GM18498 (cell line): ENCODE data around the gene ZG16.

Experiments
- ATAC-seq: cut with Tn5 transposase; IDR thresholded peaks from one replicate; pipeline ENCODE4 v1.9.1; 2021; ENCODE audit warnings: mild to moderate bottlenecking, moderate library complexity; ENCODE audit not compliant: unreplicated experiment

The ZG16 gene

GRCh38 chr16:29807426-29808218, 29.6 kb downstream of the ZG16 start:
- ATAC-seq: peak; percentile 22

GRCh38 chr16:29808219-29808900, 30.3 kb downstream of the ZG16 start:
- ATAC-seq: no peak

GRCh38 chr16:29809031-29809747, 31.1 kb downstream of the ZG16 start:
- ATAC-seq: no peak

DNA sequence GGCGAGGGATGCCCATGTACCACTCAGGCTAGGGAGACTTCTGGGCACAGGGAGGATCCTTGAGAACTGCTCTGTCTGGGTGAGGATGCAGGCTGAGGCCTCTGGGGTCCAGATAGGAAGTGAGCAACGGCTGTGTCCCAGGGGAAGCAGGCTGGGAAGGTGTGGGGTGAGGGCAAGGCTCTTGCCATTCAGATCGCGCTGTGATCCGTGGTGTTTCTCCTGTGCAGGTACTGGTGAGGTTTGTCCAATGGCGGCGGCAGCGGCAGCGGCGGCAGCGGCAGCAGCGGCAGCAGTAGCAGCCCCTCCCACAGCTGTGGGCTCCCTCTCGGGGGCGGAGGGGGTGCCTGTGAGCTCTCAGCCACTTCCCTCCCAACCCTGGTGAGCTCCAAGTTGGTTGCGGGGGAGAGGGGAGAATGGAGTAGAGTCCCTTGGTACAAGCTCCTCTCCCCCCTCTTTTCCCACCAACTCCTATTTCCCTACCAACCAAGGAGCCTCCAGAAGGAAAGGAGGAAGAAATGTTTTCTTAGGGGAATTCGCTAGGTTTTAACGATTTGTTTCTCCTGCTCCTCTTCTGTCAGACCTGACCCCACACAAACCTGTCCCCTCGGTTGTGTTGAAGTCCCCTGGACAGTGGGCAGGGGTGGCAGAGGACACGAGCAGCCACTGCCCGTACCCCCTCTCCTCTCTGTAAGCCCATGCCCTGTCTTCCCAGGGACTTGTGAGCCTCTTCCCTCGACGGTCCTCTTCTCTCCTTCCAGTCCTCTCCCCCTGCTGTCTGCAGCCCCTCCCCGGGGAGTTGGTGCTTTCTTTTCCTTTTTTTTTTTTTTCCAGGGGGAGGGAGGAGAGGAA, 32.0 kb downstream of the ZG16 start:
- ATAC-seq: no peak

- ATAC-seq: no peak
Measured at GRCh38 chr16:29810699-29811169, 32.7 kb downstream of the ZG16 start.

DNA sequence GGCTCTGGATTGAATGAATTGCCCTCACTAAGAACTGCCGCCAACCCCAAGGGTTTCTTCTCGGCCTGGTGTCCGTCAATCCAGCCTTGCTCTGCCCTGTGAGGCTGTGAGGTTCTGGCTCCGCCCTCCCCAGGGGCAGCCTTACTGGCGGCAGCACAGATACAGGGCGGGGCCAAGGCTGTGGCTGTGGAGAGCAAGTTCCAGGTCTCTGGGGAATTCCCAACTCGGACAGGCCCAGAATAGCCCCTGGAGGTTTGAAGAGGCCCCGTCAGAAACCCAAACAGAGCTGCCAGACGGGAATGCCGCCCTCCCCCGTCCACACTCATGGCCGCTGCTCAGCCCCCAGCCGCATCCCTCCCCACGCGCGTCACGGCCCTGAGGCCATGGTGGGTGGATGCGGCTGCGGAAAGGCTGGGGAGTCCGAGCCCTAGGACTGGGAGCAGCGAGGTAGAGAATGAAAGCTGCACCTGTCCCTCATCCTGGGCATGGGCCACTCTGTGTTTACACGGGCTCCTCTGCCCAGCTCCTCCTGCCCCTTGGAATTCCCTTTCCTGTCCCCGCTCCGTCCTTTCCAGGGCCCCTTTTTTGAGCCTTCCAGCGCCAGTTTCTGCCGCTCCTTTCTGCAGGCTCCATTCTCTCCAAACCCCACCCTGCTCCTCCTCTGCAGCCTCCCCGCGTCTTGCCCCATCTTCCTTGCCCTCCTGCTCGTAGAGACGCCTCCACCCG, 33.3 kb downstream of the ZG16 start:
- peak; percentile 37 for ATAC-seq

DNA sequence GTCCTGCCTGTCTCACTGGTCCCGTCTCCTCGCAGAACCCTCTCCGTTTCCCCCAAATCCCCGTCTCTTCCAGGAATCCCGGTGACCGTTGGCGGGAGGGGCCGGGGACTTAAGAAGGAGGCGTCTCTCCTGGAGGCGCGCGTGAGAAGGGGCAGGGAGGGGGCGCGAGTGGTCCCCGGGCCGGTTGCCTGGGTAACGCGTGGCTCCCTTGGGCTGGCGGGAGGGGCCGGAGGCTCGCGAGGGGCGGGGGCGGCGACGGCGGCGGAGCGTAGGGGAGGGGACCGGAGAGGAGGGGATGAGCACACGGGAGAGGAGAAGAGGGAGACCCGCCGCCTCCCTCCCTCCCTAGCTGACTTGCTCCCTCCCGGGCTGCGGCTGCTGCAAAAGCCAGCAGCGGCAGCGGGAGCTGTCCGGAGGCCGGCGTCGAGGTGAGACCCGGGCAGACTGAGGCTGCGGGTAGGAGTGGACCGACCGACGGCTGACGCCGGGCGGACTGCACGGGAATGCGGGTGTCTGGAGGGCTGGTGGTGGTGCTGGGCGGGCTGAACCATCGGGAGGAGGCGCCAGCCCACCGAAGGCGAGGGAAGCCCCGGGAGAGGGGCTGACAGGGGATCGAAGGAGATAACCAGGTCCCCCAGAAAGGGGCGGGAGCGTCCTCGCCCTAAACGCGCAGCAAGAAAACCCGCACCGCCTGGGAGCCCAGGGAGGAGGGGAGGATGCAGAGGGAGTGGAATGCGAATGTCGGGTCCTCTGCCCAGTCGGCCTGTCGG, 34.0 kb downstream of the ZG16 start, which contains the start of gene PRRT2:
TSS of gene PRRT2 (plus strand) at position 298 of the 770 bp plus-strand sequence. CDS start 862 bp downstream, outside the sequence.
- no peak for ATAC-seq

GRCh38 chr16:29812754-29813643, 34.9 kb downstream of the ZG16 start:
- ATAC-seq: no peak

GRCh38 chr16:29813644-29814562, 35.8 kb downstream of the ZG16 start:
- ATAC-seq: no peak

DNA sequence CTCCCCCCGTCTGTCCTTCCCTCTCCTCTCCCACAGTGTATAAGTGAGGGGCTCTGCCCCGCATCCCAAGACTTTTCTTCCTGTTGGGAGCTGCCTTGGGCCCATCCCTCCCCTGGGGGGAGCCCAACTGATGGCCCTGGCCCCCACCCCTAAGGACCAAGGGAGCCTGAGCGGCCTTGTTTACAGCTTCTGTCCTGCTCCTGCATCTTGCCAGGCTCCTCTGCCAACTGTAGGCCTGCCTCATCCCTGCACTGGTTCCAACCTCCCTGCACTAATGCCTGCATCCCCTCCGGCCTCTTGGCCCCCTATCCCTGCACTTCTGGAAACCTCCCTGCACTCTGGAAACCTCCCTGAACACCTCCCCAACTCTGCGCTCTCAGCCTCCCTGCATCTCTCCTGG, 36.5 kb downstream of the ZG16 start:
- no peak for ATAC-seq

- no peak for ATAC-seq
Measured at GRCh38 chr16:29815032-29815721, 37.1 kb downstream of the ZG16 start.

GRCh38 chr16:29815793-29816693, 38.0 kb downstream of the ZG16 start, which contains the start of gene PAGR1:
Gene PAGR1 (plus strand): TSS chr16:29816152. CDS start chr16:29816526, 374 bp downstream.
- ATAC-seq: peak; percentile 67

- ATAC-seq: peak; percentile 6
Measured at GRCh38 chr16:29816694-29817441, 38.8 kb downstream of the ZG16 start.

GRCh38 chr16:29818082-29818481, 40.0 kb downstream of the ZG16 start:
- ATAC-seq: no peak

- ATAC-seq: no peak
Measured at GRCh38 chr16:29819506-29819905, 41.5 kb downstream of the ZG16 start.
